ENCODE results near the gene MEX3A. TPM values are rescaled to one million over a fixed set of nuclear protein-coding genes. Genes with fewer than 3 reads are reported as not detected.

Gene MEX3A
- total RNA-seq, 1 donor from 2014 or later = 0.52 TPM

DNA sequence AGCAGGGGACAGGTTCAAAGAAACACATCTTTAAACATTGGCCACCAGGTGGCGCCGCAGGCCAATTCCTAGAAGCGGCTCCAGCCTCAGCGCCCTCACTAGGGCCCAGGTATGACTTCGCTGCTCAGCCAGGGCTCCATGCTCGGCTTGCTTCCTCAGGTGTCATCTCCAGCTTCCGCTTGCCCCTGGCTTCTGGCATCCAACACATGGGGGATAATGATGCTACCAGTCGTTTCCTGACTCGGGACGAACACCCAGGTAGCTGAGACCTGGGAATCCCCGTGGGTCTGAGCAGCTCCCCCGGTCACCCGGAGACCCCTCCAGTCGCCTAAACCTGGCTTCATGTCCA, 8.5 kb upstream of the MEX3A start:
- Histone ChIP-seq H3K27ac (no peak overlapping the region), H3K36me3 (no peaks in the 10 kb centered on the region), H3K4me1 (peaks cover 3% of the 10 kb centered on the region), H3K9me3 (no peaks in the 10 kb centered on the region), H3K27me3 (no peaks in the 10 kb centered on the region), H3K4me3 (no peak overlapping the region)
- intact Hi-C loops (cut with DNase I) = loop anchor here (5.0 kb wide), 1 partner anchor 136 kb away; no protein-coding TSS in a partner anchor
- DNase-seq (peak; percentile 92), ATAC-seq (peak; percentile 92)
- TF ChIP-seq, protein P1, sequence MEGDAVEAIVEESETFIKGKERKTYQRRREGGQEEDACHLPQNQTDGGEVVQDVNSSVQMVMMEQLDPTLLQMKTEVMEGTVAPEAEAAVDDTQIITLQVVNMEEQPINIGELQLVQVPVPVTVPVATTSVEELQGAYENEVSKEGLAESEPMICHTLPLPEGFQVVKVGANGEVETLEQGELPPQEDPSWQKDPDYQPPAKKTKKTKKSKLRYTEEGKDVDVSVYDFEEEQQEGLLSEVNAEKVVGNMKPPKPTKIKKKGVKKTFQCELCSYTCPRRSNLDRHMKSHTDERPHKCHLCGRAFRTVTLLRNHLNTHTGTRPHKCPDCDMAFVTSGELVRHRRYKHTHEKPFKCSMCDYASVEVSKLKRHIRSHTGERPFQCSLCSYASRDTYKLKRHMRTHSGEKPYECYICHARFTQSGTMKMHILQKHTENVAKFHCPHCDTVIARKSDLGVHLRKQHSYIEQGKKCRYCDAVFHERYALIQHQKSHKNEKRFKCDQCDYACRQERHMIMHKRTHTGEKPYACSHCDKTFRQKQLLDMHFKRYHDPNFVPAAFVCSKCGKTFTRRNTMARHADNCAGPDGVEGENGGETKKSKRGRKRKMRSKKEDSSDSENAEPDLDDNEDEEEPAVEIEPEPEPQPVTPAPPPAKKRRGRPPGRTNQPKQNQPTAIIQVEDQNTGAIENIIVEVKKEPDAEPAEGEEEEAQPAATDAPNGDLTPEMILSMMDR (IDR thresholded peaks at IDR 0.05) = peak; percentile 86

DNA sequence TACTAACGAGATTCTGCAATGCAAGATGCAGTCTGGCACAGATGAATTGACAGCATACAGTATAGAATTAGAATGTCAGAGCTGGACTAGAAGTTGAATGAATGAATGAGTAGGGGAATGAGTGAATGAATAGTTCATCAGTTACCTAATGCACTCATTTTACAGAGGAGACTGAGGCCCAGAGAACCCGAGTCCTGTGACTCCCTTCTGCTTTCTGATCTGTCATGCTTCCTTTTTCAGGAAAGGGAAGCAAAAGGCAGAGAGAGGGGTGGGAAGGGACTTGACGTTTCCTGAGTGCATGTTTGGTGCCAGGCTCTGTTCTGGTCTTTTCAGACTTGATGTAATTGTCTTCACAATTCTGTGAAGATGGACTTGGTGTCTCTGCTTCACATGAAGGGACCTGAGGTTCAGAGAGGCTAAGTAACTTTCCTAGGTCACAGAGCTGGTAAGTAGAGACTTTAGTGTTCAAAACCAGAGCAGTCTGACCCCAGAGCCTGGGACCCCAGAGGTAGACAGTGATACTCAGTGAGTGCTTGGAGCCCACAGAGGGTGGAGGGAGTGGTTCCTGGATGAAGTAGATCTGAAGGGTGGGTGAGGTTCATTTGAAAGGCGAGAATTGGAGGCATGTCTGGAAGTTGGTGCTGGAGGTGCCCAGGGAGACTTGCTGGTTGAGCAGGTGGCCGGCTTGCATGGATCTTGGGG, 8.0 kb upstream of the MEX3A start:
- Histone ChIP-seq H3K4me1 (peaks cover 3% of the 10 kb centered on the region), H3K36me3 (no peaks in the 10 kb centered on the region), H3K9me3 (no peaks in the 10 kb centered on the region), H3K27ac (no peak overlapping the region), H3K27me3 (no peaks in the 10 kb centered on the region), H3K4me3 (no peak overlapping the region)
- ATAC-seq = peak; percentile 78
- DNase-seq = no peak
- TF ChIP-seq, protein P1 (IDR thresholded peaks at IDR 0.05) = no peak
- intact Hi-C loops (cut with DNase I) = loop anchor here (5.0 kb wide), 1 partner anchor 137 kb away; no protein-coding TSS in a partner anchor

DNA sequence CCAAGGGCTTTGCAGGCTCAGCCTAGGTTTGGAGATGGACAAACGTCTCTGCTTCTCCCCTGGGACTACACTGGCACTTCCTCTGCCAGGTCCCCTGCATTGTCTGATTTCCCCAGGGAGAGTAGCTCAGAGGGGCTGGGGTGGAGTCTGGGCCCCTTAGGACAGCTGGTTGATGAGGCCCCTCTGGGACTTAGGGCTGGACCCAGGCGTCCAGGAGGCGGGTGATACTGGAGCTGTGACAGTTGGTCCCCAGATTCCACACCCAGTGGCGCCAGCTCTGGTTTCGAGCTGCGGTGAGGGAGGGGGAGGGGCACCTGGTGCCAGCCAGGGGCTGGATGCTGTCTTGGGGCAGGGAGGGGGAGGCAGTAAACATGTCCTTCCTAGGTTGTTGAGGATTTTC, 7.4 kb upstream of the MEX3A start:
- Histone ChIP-seq H3K27me3 (no peaks in the 10 kb centered on the region), H3K4me1 (peaks cover 3% of the 10 kb centered on the region), H3K9me3 (no peaks in the 10 kb centered on the region), H3K36me3 (no peaks in the 10 kb centered on the region), H3K4me3 (no peak overlapping the region), H3K27ac (no peak overlapping the region)
- intact Hi-C loops (cut with DNase I) = loop anchor here (5.0 kb wide), 1 partner anchor 138 kb away; no protein-coding TSS in a partner anchor
- DNase-seq = no peak
- TF ChIP-seq, protein P1 (IDR thresholded peaks at IDR 0.05) = no peak
- ATAC-seq = no peak

DNA sequence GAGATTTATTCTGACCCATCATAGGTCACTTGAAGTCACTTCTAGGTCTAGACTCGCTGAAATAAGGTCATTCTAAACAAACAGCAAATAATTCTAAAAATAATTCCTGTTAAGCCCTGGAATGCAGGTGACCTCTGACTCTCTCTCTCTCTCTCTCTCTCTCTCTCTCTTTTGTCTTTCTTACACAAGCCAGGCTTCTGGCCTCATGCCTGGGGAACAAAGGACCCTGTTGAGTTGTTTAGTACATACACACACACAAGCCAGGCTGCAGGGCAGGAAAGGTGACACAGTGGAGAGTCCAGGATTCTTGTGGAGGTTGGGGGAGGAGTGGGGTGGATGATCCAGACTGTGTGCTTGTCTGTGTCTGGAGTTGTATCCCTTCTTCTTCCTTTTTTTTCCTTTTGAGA, 4.0 kb upstream of the MEX3A start:
- Histone ChIP-seq H3K4me1 (peaks cover 16% of the 10 kb centered on the region), H3K36me3 (no peaks in the 10 kb centered on the region), H3K9me3 (no peaks in the 10 kb centered on the region), H3K4me3 (no peak overlapping the region), H3K27me3 (no peaks in the 10 kb centered on the region), H3K27ac (no peak overlapping the region)
- DNase-seq (no peak), ATAC-seq (peak; percentile 49)
- TF ChIP-seq, protein P1 (IDR thresholded peaks at IDR 0.05) = no peak
- intact Hi-C loops (cut with DNase I) = no loop called here

DNA sequence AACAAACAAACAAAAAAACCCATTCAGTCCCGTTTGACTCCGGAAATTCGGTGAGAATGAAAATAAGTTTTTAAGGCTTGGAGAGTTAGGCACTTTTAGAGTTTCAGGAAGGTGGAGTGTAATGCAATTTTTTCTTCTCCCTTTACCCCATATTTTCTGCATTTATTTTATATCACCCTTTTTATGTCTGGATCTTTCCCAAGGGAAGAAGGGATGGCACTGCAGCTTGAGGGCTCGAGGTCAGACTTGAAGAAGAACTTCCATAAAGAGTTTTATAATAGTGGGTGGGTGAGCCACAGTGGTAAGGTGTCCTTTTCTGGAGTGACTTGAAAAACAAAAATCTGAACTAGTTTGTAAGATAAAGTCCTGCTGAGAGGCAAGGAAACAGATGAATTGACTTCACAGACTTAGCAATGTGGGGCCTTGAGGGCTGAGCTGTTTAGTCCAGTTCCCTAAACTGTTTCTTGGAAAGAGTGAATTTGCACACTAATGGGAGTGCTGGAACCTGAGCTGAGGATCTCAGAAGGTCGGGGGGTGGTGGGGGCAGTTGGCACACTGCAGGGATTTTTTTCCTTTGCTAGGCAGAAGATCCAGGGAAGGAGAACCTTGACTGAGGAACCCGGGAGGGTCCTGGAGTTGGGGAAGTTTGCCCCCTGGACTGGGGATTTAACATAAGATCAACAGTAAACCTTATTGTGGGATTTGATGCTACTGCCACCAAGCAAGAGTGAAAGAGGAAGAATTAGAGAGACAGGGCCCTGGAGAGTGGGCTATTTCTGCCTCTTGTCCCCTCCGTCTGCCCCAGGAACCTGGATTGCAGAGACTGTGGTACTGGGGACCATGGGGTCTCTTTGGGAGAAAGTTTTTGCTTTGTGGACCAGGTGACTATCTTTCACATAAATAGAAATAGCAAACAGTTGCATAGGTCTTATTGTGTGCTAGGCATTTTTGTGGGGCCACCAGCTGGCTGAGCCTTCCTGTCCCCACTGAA, 1.8 kb upstream of the MEX3A start:
- H3K4me3 ChIP-seq = no peak overlapping the region
- H3K36me3 ChIP-seq = no peaks in the 10 kb centered on the region
- intact Hi-C loops (cut with DNase I) = no loop called here
- DNase-seq (no peak), ATAC-seq (no peak)
- H3K9me3 ChIP-seq = no peaks in the 10 kb centered on the region
- no peaks in the 10 kb centered on the region for H3K27me3 ChIP-seq
- peaks cover 19% of the 10 kb centered on the region for H3K4me1 ChIP-seq
- TF ChIP-seq, protein P1 (IDR thresholded peaks at IDR 0.05) = no peak
- no peak overlapping the region for H3K27ac ChIP-seq
